OCI-LY1 (cell line): Measurements from ENCODE around the gene NLK.

Experiments used
- EZH2 ChIP-seq: fragments of 200-600 bp; sonication (generic), shearing (Covaris generic); IDR thresholded peaks from 2 replicates; pipeline ENCODE4 v1.8.0; 2017; ENCODE audit warnings: borderline replicate concordance, mixed run types, mild to moderate bottlenecking, antibody characterized with exemption, low read length, moderate library complexity, mixed read lengths
- TF ChIP-seq, protein P1 (sequence below): fragments of 200-600 bp; sonication (generic), shearing (Covaris generic); IDR thresholded peaks from 2 replicates; pipeline ENCODE4 v1.5.1; 2017; ENCODE audit warnings: mild to moderate bottlenecking, antibody characterized with exemption, low read length, moderate library complexity, mixed read lengths

GRCh38 chr17:28161311-28161710 lies 118.8 kb downstream of the NLK start:
- TF ChIP-seq, protein P1, sequence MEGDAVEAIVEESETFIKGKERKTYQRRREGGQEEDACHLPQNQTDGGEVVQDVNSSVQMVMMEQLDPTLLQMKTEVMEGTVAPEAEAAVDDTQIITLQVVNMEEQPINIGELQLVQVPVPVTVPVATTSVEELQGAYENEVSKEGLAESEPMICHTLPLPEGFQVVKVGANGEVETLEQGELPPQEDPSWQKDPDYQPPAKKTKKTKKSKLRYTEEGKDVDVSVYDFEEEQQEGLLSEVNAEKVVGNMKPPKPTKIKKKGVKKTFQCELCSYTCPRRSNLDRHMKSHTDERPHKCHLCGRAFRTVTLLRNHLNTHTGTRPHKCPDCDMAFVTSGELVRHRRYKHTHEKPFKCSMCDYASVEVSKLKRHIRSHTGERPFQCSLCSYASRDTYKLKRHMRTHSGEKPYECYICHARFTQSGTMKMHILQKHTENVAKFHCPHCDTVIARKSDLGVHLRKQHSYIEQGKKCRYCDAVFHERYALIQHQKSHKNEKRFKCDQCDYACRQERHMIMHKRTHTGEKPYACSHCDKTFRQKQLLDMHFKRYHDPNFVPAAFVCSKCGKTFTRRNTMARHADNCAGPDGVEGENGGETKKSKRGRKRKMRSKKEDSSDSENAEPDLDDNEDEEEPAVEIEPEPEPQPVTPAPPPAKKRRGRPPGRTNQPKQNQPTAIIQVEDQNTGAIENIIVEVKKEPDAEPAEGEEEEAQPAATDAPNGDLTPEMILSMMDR = no peak
- no peak for TF ChIP-seq EZH2
